Trophoblast cell (in vitro differentiated cells and primary cell): ENCODE measurements around the gene SLC9C1.

Experiments
- DNase-seq, 2 donors: peaks; one replicate each; pipeline ENCODE4 v3.0.0-alpha.2; 2016
- H2AFZ ChIP-seq: 2 replicates; pipeline ENCODE4 v1.6.1; 2013; ENCODE audit warnings: low read length, moderate library complexity, mild to moderate bottlenecking; ENCODE audit not compliant: insufficient read depth, poor library complexity
- H2AK5ac ChIP-seq: 2 replicates; pipeline ENCODE4 v1.6.1; 2013; ENCODE audit warnings: mild to moderate bottlenecking, low read length
- H2BK120ac ChIP-seq: 2 replicates; pipeline ENCODE4 v1.6.1; 2013; ENCODE audit warnings: low read length, mild to moderate bottlenecking, moderate library complexity; ENCODE audit not compliant: insufficient read depth, poor library complexity
- H2BK12ac ChIP-seq: 2 replicates; pipeline ENCODE4 v1.6.1; 2013; ENCODE audit warnings: mild to moderate bottlenecking, low read length, moderate library complexity
- H2BK5ac ChIP-seq: 2 replicates; pipeline ENCODE4 v1.6.1; 2013; ENCODE audit warnings: low read length, low read depth, moderate library complexity, mild to moderate bottlenecking; ENCODE audit not compliant: poor library complexity
- H3K14ac ChIP-seq: 2 replicates; pipeline ENCODE4 v1.6.1; 2013; ENCODE audit warnings: mild to moderate bottlenecking, low read length
- H3K18ac ChIP-seq: 2 replicates; pipeline ENCODE4 v1.6.1; 2013; ENCODE audit warnings: mild to moderate bottlenecking, low read length
- H3K23ac ChIP-seq: 2 replicates; pipeline ENCODE4 v1.6.1; 2013; ENCODE audit warnings: low read length
- H3K27ac ChIP-seq: 2 replicates; pipeline ENCODE4 v1.5.1; 2013; ENCODE audit warnings: low read depth, mild to moderate bottlenecking, inconsistent platforms, low read length, moderate library complexity
- H3K27me3 ChIP-seq: 2 replicates; pipeline ENCODE4 v1.6.1; 2013; ENCODE audit warnings: inconsistent platforms, mild to moderate bottlenecking, low read length, moderate library complexity; ENCODE audit not compliant: insufficient read depth
- H3K36me3 ChIP-seq, 2 experiments: 1 replicate in 1 of 2; 2 replicates in 1 of 2; pipeline ENCODE4 v1.6.1; 2013; ENCODE audit warnings: low read length in 2 of 2, mild to moderate bottlenecking in 2 of 2, moderate library complexity in 1 of 2; ENCODE audit not compliant: insufficient read depth in 2 of 2, control insufficient read depth in 1 of 2
- H3K4ac ChIP-seq: 2 replicates; pipeline ENCODE4 v1.6.1; 2013; ENCODE audit warnings: low read depth, mild to moderate bottlenecking, low read length, moderate library complexity
- H3K4me1 ChIP-seq, 2 experiments: 1 replicate in 1 of 2; 2 replicates in 1 of 2; pipeline ENCODE4 v1.6.1; 2013; ENCODE audit warnings: low read length in 2 of 2, mild to moderate bottlenecking in 2 of 2, moderate library complexity in 1 of 2; ENCODE audit not compliant: insufficient read depth in 2 of 2, control insufficient read depth in 1 of 2
- H3K4me2 ChIP-seq: 2 replicates; pipeline ENCODE4 v1.6.1; 2013; ENCODE audit warnings: inconsistent platforms, mild to moderate bottlenecking, low read length, moderate library complexity
- H3K4me3 ChIP-seq: 2 replicates; pipeline ENCODE4 v1.5.1; 2013; ENCODE audit warnings: mild to moderate bottlenecking, low read depth, low read length, inconsistent platforms
- H3K79me1 ChIP-seq: one replicate; pipeline ENCODE4 v1.6.1; 2013; ENCODE audit warnings: low read length
- H3K79me2 ChIP-seq: 2 replicates; pipeline ENCODE4 v1.6.1; 2013; ENCODE audit warnings: low read length, mild to moderate bottlenecking; ENCODE audit not compliant: control insufficient read depth, insufficient read depth, poor library complexity
- H3K9ac ChIP-seq: 2 replicates; pipeline ENCODE4 v1.6.1; 2013; ENCODE audit warnings: mild to moderate bottlenecking, low read length
- H3K9me3 ChIP-seq: 2 replicates; pipeline ENCODE4 v1.6.1; 2013; ENCODE audit warnings: low read depth, mild to moderate bottlenecking, control low read depth, inconsistent platforms, low read length; ENCODE audit not compliant: insufficient read depth
- H4K12ac ChIP-seq: 2 replicates; pipeline ENCODE4 v1.6.1; 2013; ENCODE audit warnings: low read depth, mild to moderate bottlenecking, low read length, moderate library complexity
- H4K8ac ChIP-seq: 2 replicates; pipeline ENCODE4 v1.6.1; 2013; ENCODE audit warnings: low read depth, mild to moderate bottlenecking, low read length, moderate library complexity
- H4K91ac ChIP-seq: one replicate; pipeline ENCODE4 v1.6.1; 2013; ENCODE audit warnings: low read depth, mild to moderate bottlenecking, low read length, moderate library complexity
- WGBS: extraction: QIAGEN DNeasy Blood & Tissue Kit; methylation state at CpG from one replicate; pipeline ENCODE4 v1.1.7; 2013; ENCODE audit warnings: missing lambda C conversion rate; ENCODE audit not compliant: insufficient read length, insufficient coverage; ENCODE audit errors: extremely low coverage; 5-methylcytosine and 5-hydroxymethylcytosine counted together

SLC9C1 gene

GRCh38 chr3:112115161-112115739, 178.8 kb downstream of the SLC9C1 start:
- no peak overlapping the region for H3K4ac ChIP-seq
- no peak overlapping the region for H2AFZ ChIP-seq
- peak; percentile 93 to 94 for DNase-seq
- no peaks in the 10 kb centered on the region for H3K4me1 ChIP-seq
- H3K27me3 ChIP-seq = no peaks in the 10 kb centered on the region
- H2BK12ac ChIP-seq = no peak overlapping the region
- no peak overlapping the region for H3K9ac ChIP-seq
- no peaks in the 10 kb centered on the region for H3K79me2 ChIP-seq
- H3K27ac ChIP-seq = no peak overlapping the region
- H4K12ac ChIP-seq = no peak overlapping the region
- no peak overlapping the region for H3K23ac ChIP-seq
- WGBS = no CpG with 5 or more reads among the region's 6 CpGs
- H3K79me1 ChIP-seq = no peaks in the 10 kb centered on the region
- H3K36me3 ChIP-seq = peaks cover 7 to 14% of the 10 kb centered on the region in 2 experiments
- H4K8ac ChIP-seq = no peak overlapping the region
- no peak overlapping the region for H2BK5ac ChIP-seq
- H3K9me3 ChIP-seq = no peaks in the 10 kb centered on the region
- no peak overlapping the region for H3K4me2 ChIP-seq
- no peak overlapping the region for H3K4me3 ChIP-seq
- H2AK5ac ChIP-seq = no peak overlapping the region
- H3K14ac ChIP-seq = no peak overlapping the region
- H2BK120ac ChIP-seq = no peak overlapping the region
- H4K91ac ChIP-seq = no peak overlapping the region
- no peak overlapping the region for H3K18ac ChIP-seq

GRCh38 chr3:112114576-112115160, 179.3 kb downstream of the SLC9C1 start:
- H4K8ac ChIP-seq = no peak overlapping the region
- H3K4ac ChIP-seq = no peak overlapping the region
- H3K79me2 ChIP-seq = no peaks in the 10 kb centered on the region
- DNase-seq = no peak
- H2AK5ac ChIP-seq = no peak overlapping the region
- H2BK120ac ChIP-seq = no peak overlapping the region
- H2BK12ac ChIP-seq = no peak overlapping the region
- no peak overlapping the region for H2BK5ac ChIP-seq
- H3K79me1 ChIP-seq = no peaks in the 10 kb centered on the region
- no CpG with 5 or more reads among the region's 6 CpGs for WGBS
- H3K14ac ChIP-seq = no peak overlapping the region
- H3K4me1 ChIP-seq = no peaks in the 10 kb centered on the region
- no peak overlapping the region for H3K18ac ChIP-seq
- H3K23ac ChIP-seq = no peak overlapping the region
- H3K9ac ChIP-seq = no peak overlapping the region
- no peak overlapping the region for H2AFZ ChIP-seq
- H4K91ac ChIP-seq = no peak overlapping the region
- H3K4me3 ChIP-seq = no peak overlapping the region
- no peak overlapping the region for H4K12ac ChIP-seq
- peaks cover 6 to 14% of the 10 kb centered on the region in 2 experiments for H3K36me3 ChIP-seq
- H3K27ac ChIP-seq = no peak overlapping the region
- H3K27me3 ChIP-seq = no peaks in the 10 kb centered on the region
- H3K9me3 ChIP-seq = no peaks in the 10 kb centered on the region
- H3K4me2 ChIP-seq = no peak overlapping the region

- Histone ChIP-seq H3K14ac (no peak overlapping the region), H3K4me2 (no peak overlapping the region), H2BK12ac (no peak overlapping the region), H3K4me1 (no peaks in the 10 kb centered on the region), H3K9ac (no peak overlapping the region), H2BK5ac (no peak overlapping the region), H2BK120ac (no peak overlapping the region), H3K9me3 (no peaks in the 10 kb centered on the region), H3K4ac (no peak overlapping the region), H3K79me1 (no peaks in the 10 kb centered on the region), H3K4me3 (no peak overlapping the region), H4K91ac (no peak overlapping the region), H3K18ac (no peak overlapping the region), H2AFZ (no peak overlapping the region), H3K27ac (no peak overlapping the region), H2AK5ac (no peak overlapping the region), H3K23ac (no peak overlapping the region), H4K8ac (no peak overlapping the region), H3K36me3 (peaks cover 4 to 11% of the 10 kb centered on the region in 2 experiments), H3K79me2 (no peaks in the 10 kb centered on the region), H4K12ac (no peak overlapping the region), H3K27me3 (no peaks in the 10 kb centered on the region)
- no CpG with 5 or more reads among the region's 3 CpGs for WGBS
- DNase-seq = peak; percentile 66 to 89
Measured at GRCh38 chr3:112111785-112112402, 182.1 kb downstream of the SLC9C1 start.

- H4K8ac ChIP-seq = no peak overlapping the region
- H3K23ac ChIP-seq = no peak overlapping the region
- no CpG with 5 or more reads among the region's 5 CpGs for WGBS
- H2BK12ac ChIP-seq = no peak overlapping the region
- H3K4ac ChIP-seq = no peak overlapping the region
- H3K27me3 ChIP-seq = no peaks in the 10 kb centered on the region
- no peak overlapping the region for H2BK120ac ChIP-seq
- H3K79me2 ChIP-seq = no peaks in the 10 kb centered on the region
- H3K27ac ChIP-seq = no peak overlapping the region
- DNase-seq = no peak
- H3K18ac ChIP-seq = no peak overlapping the region
- no peak overlapping the region for H4K12ac ChIP-seq
- H3K4me3 ChIP-seq = no peak overlapping the region
- H3K4me2 ChIP-seq = no peak overlapping the region
- H2AK5ac ChIP-seq = no peak overlapping the region
- H3K9me3 ChIP-seq = no peaks in the 10 kb centered on the region
- H3K79me1 ChIP-seq = no peaks in the 10 kb centered on the region
- no peak overlapping the region for H4K91ac ChIP-seq
- H2AFZ ChIP-seq = no peak overlapping the region
- H3K14ac ChIP-seq = no peak overlapping the region
- no peak overlapping the region for H3K9ac ChIP-seq
- no peak overlapping the region for H2BK5ac ChIP-seq
- no peaks in the 10 kb centered on the region for H3K4me1 ChIP-seq
- H3K36me3 ChIP-seq = peaks cover 4 to 7% of the 10 kb centered on the region in 2 experiments
Measured at GRCh38 chr3:112109322-112109721, 184.7 kb downstream of the SLC9C1 start.
